Body of pancreas (tissue), 4 donors: ENCODE data around the gene SORCS2. TPM values are rescaled to one million over a fixed set of nuclear protein-coding genes. Genes with fewer than 3 reads are reported as not detected.

Experiments used
- ATAC-seq: fragments of 150-250 bp; one replicate; pipeline ENCODE4 v1.9.1; 2016
- DNase-seq, 4 donors: peaks; one replicate each; pipeline ENCODE4 v3.0.0-alpha.2; 2019
- H3K27ac ChIP-seq, 4 donors: fragments of 200-600 bp; sonication (generic); 1 replicate in 3 of 4; 2 replicates in 1 of 4; pipeline versions ENCODE4 v1.5.1 to v1.6.1; 2016 to 2019; ENCODE audit warnings: mild to moderate bottlenecking in 1 of 4, mixed read lengths in 1 of 4, moderate library complexity in 1 of 4
- H3K27me3 ChIP-seq, 2 donors: fragments of 200-600 bp; sonication (generic); one replicate each; pipeline ENCODE4 v1.6.0; 2016; ENCODE audit warnings: mild to moderate bottlenecking in 1 of 2
- H3K36me3 ChIP-seq, 2 donors: fragments of 200-600 bp; sonication (generic); replicated peaks in 1 of 2; 2 replicates each; pipeline ENCODE4 v1.5.1; 2016; ENCODE audit warnings: low read depth in 2 of 2; ENCODE audit not compliant: insufficient read depth in 1 of 2
- H3K4me1 ChIP-seq: fragments of 200-600 bp; sonication (generic); one replicate; pipeline ENCODE4 v1.6.0; 2016
- H3K4me3 ChIP-seq, 2 donors: fragments of 200-600 bp; sonication (generic); 1 replicate in 1 of 2; 2 replicates in 1 of 2; pipeline ENCODE4 v1.5.1; 2016 to 2019
- H3K9me3 ChIP-seq, 3 donors: fragments of 200-600 bp; sonication (generic); 1 replicate in 2 of 3; 2 replicates in 1 of 3; pipeline ENCODE4 v1.5.1; 2016
- POLR2A ChIP-seq, 3 donors: fragments of 450-650 bp; IDR thresholded peaks; one replicate each; pipeline ENCODE4 v1.6.1; 2016; ENCODE audit warnings: antibody characterized with exemption in 3 of 3, mild to moderate bottlenecking in 2 of 3
- WGBS, 2 donors: methylation state at CpG; one replicate each; pipeline ENCODE4 v1.1.5; 2017; 5-methylcytosine and 5-hydroxymethylcytosine counted together
- intact Hi-C: fragments of 100-400 bp; cut with DNase I; formaldehyde crosslinking; loops from one replicate; pipeline ENCODE4 v1.15.1; 2023
- total RNA-seq, 2 donors: library from RNA; depleted of rRNA; stranded (reverse); fragments of >200 nt; gene quantifications; one replicate each; pipeline ENCODE4 v1.1.0, GENCODE V29; 2016
- TF ChIP-seq, protein P1 (sequence below), 7 experiments: fragments of 450-650 bp in 4 of 7; fragments of 200-600 bp in 3 of 7; sonication (generic) in 3 of 7; IDR thresholded peaks; one replicate each; pipeline ENCODE4 v1.5.1; 2016 to 2019; ENCODE audit warnings: antibody characterized with exemption in 7 of 7

SORCS2 gene
- total RNA-seq, 2 donors from 2014 or later = 0.26 to 0.33 TPM

GRCh38 chr4:7538518-7538917 is 346.2 kb downstream of the SORCS2 start:
- no peak for DNase-seq

DNA sequence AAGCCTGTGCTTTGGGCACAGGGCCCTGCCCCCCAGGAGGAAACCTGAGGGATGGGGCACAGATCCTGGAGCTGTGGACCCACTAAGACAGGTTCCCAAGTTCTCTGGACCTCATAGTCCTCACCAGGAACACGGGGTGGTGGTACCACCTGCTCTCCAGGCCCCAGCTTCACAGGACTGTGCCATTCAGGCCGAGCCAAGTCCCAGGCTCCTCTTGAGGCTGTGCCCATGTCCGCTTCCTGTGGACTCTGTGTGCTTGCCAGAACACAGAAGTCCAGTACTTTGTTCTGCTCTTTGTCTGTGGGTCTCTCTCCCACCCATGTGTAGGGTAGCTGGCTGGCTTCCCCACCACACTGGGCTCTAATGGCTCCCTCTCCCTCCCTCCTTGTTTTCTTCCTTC is 346.8 kb downstream of the SORCS2 start:
- Histone ChIP-seq H3K27ac (no peak overlapping the region), H3K27me3 (no peaks in the 10 kb centered on the region), H3K36me3 (no peaks in the 10 kb centered on the region), H3K9me3 (no peaks in the 10 kb centered on the region), H3K4me1 (no peaks in the 10 kb centered on the region), H3K4me3 (no peak overlapping the region)
- ATAC-seq (no peak), DNase-seq (no peak)
- 42 to 44% methylated on average over 2 to 3 of the region's 3 CpGs for WGBS, 2 donors
- intact Hi-C loops = no loop called here
- TF ChIP-seq, protein P1, sequence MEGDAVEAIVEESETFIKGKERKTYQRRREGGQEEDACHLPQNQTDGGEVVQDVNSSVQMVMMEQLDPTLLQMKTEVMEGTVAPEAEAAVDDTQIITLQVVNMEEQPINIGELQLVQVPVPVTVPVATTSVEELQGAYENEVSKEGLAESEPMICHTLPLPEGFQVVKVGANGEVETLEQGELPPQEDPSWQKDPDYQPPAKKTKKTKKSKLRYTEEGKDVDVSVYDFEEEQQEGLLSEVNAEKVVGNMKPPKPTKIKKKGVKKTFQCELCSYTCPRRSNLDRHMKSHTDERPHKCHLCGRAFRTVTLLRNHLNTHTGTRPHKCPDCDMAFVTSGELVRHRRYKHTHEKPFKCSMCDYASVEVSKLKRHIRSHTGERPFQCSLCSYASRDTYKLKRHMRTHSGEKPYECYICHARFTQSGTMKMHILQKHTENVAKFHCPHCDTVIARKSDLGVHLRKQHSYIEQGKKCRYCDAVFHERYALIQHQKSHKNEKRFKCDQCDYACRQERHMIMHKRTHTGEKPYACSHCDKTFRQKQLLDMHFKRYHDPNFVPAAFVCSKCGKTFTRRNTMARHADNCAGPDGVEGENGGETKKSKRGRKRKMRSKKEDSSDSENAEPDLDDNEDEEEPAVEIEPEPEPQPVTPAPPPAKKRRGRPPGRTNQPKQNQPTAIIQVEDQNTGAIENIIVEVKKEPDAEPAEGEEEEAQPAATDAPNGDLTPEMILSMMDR (IDR thresholded peaks at IDR 0.05) = no peak
- no peak for TF ChIP-seq POLR2A (IDR thresholded peaks at IDR 0.05)

More at GRCh38 chr4:7538518-7538917, 346.2 kb downstream of the SORCS2 start:
- no peak for TF ChIP-seq POLR2A (IDR thresholded peaks at IDR 0.05)
- TF ChIP-seq, protein P1 (IDR thresholded peaks at IDR 0.05) = no peak
- H3K4me3 ChIP-seq = no peak overlapping the region
- WGBS, 2 donors = 78 to 80% methylated on average over 8 of the region's 8 CpGs
- intact Hi-C loops = no loop called here
- no peaks in the 10 kb centered on the region for H3K27me3 ChIP-seq
- H3K27ac ChIP-seq = no peak overlapping the region
- H3K4me1 ChIP-seq = no peaks in the 10 kb centered on the region
- no peaks in the 10 kb centered on the region for H3K36me3 ChIP-seq
- no peak for ATAC-seq
- no peaks in the 10 kb centered on the region for H3K9me3 ChIP-seq

- no peak overlapping the region for H3K4me3 ChIP-seq
- H3K4me1 ChIP-seq = no peaks in the 10 kb centered on the region
- no peak overlapping the region for H3K27ac ChIP-seq
- WGBS, 2 donors = 53 to 59% methylated on average over 5 to 9 of the region's 9 CpGs
- no peaks in the 10 kb centered on the region for H3K36me3 ChIP-seq
- TF ChIP-seq, protein P1 (IDR thresholded peaks at IDR 0.05) = no peak
- no peak for TF ChIP-seq POLR2A (IDR thresholded peaks at IDR 0.05)
- DNase-seq (peak in 1 of 4 donors; percentile 6), ATAC-seq (no peak)
- H3K9me3 ChIP-seq = no peaks in the 10 kb centered on the region
- no peaks in the 10 kb centered on the region for H3K27me3 ChIP-seq
- intact Hi-C loops = no loop called here
These were observed 347.3 kb downstream of the SORCS2 start for GRCh38 chr4:7539659-7540058.

DNA sequence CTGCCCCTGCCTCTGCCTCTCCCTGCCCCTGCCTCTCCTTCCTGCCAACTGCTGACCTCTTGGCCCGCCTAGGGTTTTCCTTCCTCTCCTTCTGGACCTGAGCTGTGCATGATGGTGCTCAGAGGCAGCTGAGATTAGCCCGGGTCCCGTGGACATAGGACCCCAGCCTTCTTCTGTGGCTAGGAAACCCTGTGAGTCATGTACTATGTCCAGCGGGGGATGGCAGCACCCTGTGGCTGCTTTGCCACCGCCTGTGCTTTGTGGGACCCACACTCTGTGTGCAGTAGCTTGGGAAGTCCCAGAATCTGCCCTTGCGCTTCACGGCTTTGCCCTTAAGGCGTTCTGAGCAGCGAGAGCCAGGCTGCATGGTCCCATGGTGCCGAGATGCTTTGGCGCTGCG is 347.9 kb downstream of the SORCS2 start:
- TF ChIP-seq, protein P1 (IDR thresholded peaks at IDR 0.05) = no peak
- TF ChIP-seq POLR2A (IDR thresholded peaks at IDR 0.05) = no peak

DNA sequence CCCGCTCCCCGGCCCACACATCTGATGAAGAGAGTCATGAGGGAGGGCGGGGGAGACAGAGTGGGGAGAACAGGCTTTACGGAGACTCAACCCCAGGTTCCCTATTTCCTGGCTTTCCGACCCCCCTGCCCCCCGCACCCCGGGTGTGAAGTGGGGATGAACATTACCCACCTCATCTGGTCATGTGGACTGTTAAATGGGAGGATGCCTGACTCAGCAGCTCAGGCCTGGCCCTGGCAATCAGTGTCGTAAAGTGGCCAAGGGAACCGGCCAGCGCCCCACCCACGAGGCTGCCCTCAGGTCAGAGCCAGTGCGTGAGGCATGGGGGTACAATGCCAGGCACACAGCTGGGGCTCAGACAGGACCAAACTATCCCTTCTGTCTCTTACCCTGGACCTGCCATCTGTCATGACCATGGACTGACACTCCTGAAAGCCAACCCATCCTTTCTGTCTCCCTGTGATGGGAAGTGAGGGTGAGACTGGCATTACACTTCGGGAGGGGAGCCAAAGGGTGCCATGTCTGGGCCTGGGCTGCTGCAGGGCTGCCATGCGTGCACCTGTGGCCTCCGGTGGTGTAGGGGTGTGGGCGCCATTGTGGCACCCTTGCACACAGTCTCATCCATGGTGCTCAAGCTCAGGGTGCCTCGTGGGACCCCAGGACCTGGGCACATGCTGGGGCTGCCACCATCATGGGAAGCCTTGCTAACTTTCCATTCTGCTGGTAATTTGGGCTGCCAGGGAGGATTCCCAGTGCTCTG is 348.5 kb downstream of the SORCS2 start:
- Histone ChIP-seq H3K27ac (no peak overlapping the region), H3K36me3 (no peaks in the 10 kb centered on the region), H3K9me3 (no peaks in the 10 kb centered on the region), H3K4me1 (no peaks in the 10 kb centered on the region), H3K27me3 (no peaks in the 10 kb centered on the region), H3K4me3 (no peak overlapping the region)
- ATAC-seq (no peak), DNase-seq (no peak)
- TF ChIP-seq, protein P1 (IDR thresholded peaks at IDR 0.05) = no peak
- TF ChIP-seq POLR2A (IDR thresholded peaks at IDR 0.05) = no peak
- 78 to 79% methylated on average over 7 to 14 of the region's 17 CpGs for WGBS, 2 donors
- intact Hi-C loops = no loop called here

More for the DNA sequence above, 347.9 kb downstream of the SORCS2 start:
- Histone ChIP-seq H3K9me3 (no peaks in the 10 kb centered on the region), H3K36me3 (no peaks in the 10 kb centered on the region), H3K27me3 (no peaks in the 10 kb centered on the region), H3K27ac (no peak overlapping the region), H3K4me1 (no peaks in the 10 kb centered on the region), H3K4me3 (no peak overlapping the region)
- intact Hi-C loops = no loop called here
- DNase-seq (no peak), ATAC-seq (no peak)
- WGBS, 2 donors = 65 to 72% methylated on average over 7 to 12 of the region's 12 CpGs
